Effector memory CD4-positive, alpha-beta T cell (primary cell): ENCODE measurements around the gene SIX2.
"Not testable (repeated sequence)": the region's sequence is repeated elsewhere in the genome, so short reads cannot be mapped to it uniquely, and the experiment has no call there.

Source experiments
- DNase-seq, 3 donors: peaks; one replicate each; pipeline ENCODE4 v3.0.0-alpha.2; 2020
- H3K27ac ChIP-seq: 2 replicates; pipeline ENCODE4 v1.7.0; 2013; ENCODE audit warnings: mild to moderate bottlenecking, low read length, moderate library complexity; ENCODE audit not compliant: insufficient read depth, poor library complexity, severe bottlenecking
- H3K27me3 ChIP-seq: replicated peaks from 2 replicates; pipeline ENCODE4 v1.7.0; 2013; ENCODE audit warnings: mild to moderate bottlenecking, low read length; ENCODE audit not compliant: insufficient read depth, control insufficient read depth, poor library complexity, severe bottlenecking
- H3K36me3 ChIP-seq: 2 replicates; pipeline ENCODE4 v1.7.0; 2013; ENCODE audit warnings: mild to moderate bottlenecking, low read length, moderate library complexity; ENCODE audit not compliant: control insufficient read depth, insufficient read depth
- H3K4me1 ChIP-seq: 2 replicates; pipeline ENCODE4 v1.7.0; 2013; ENCODE audit warnings: low read length, mild to moderate bottlenecking; ENCODE audit not compliant: control insufficient read depth, insufficient read depth, poor library complexity, severe bottlenecking
- H3K4me3 ChIP-seq: 2 replicates; pipeline ENCODE4 v1.7.0; 2013; ENCODE audit warnings: low read length, low read depth, mild to moderate bottlenecking; ENCODE audit not compliant: insufficient read depth, poor library complexity, severe bottlenecking
- H3K9me3 ChIP-seq: 2 replicates; pipeline ENCODE4 v1.7.0; 2013; ENCODE audit warnings: mild to moderate bottlenecking, low read length, moderate library complexity; ENCODE audit not compliant: control insufficient read depth

The SIX2 gene

GRCh38 chr2:45042401-45042800 is 33.1 kb upstream of the SIX2 start:
- Histone ChIP-seq H3K36me3 (no peaks in the 10 kb centered on the region), H3K4me3 (no peak overlapping the region), H3K9me3 (no peaks in the 10 kb centered on the region), H3K4me1 (no peaks in the 10 kb centered on the region), H3K27ac (no peak overlapping the region), H3K27me3 (no peaks in the 10 kb centered on the region)
- DNase-seq, result no peak

GRCh38 chr2:45040786-45041185 is 31.5 kb upstream of the SIX2 start:
- no peaks in the 10 kb centered on the region for H3K27me3 ChIP-seq

GRCh38 chr2:45039804-45040203 is 30.6 kb upstream of the SIX2 start:
- not testable (repeated sequence) for H3K4me3 ChIP-seq, H3K27me3 ChIP-seq, H3K27ac ChIP-seq, H3K9me3 ChIP-seq, H3K36me3 ChIP-seq, H3K4me1 ChIP-seq, DNase-seq

More at GRCh38 chr2:45040786-45041185, 31.5 kb upstream of the SIX2 start:
- Histone ChIP-seq H3K4me1 (no peaks in the 10 kb centered on the region), H3K9me3 (no peaks in the 10 kb centered on the region), H3K4me3 (no peak overlapping the region), H3K27ac (no peak overlapping the region), H3K36me3 (no peaks in the 10 kb centered on the region)
- DNase-seq, result no peak

- H3K27ac ChIP-seq, H3K27me3 ChIP-seq, H3K4me3 ChIP-seq, H3K36me3 ChIP-seq, DNase-seq, H3K9me3 ChIP-seq, H3K4me1 ChIP-seq: not testable (repeated sequence)
Observed at GRCh38 chr2:45038861-45039260, 29.6 kb upstream of the SIX2 start.

GRCh38 chr2:45033302-45033701 is 24.1 kb upstream of the SIX2 start:
- Histone ChIP-seq H3K36me3 (no peaks in the 10 kb centered on the region), H3K27me3 (no peaks in the 10 kb centered on the region), H3K4me3 (no peak overlapping the region), H3K9me3 (no peaks in the 10 kb centered on the region), H3K27ac (no peak overlapping the region), H3K4me1 (no peaks in the 10 kb centered on the region)
- no peak for DNase-seq

GRCh38 chr2:45031028-45031427 is 21.8 kb upstream of the SIX2 start:
- Histone ChIP-seq H3K27me3 (no peaks in the 10 kb centered on the region), H3K27ac (no peak overlapping the region), H3K4me1 (no peaks in the 10 kb centered on the region), H3K9me3 (no peaks in the 10 kb centered on the region), H3K4me3 (no peak overlapping the region), H3K36me3 (no peaks in the 10 kb centered on the region)
- DNase-seq, result no peak

GRCh38 chr2:45030553-45030952 is 21.3 kb upstream of the SIX2 start:
- H3K4me1 ChIP-seq, result no peaks in the 10 kb centered on the region
- H3K27ac ChIP-seq, result no peak overlapping the region
- H3K27me3 ChIP-seq, result no peaks in the 10 kb centered on the region
- H3K9me3 ChIP-seq, result no peaks in the 10 kb centered on the region
- no peak overlapping the region for H3K4me3 ChIP-seq
- no peak for DNase-seq
- H3K36me3 ChIP-seq, result no peaks in the 10 kb centered on the region

- no peak overlapping the region for H3K27ac ChIP-seq
- no peaks in the 10 kb centered on the region for H3K9me3 ChIP-seq
- no peaks in the 10 kb centered on the region for H3K36me3 ChIP-seq
- DNase-seq, result no peak
- H3K4me1 ChIP-seq, result no peaks in the 10 kb centered on the region
- H3K4me3 ChIP-seq, result no peak overlapping the region
- no peaks in the 10 kb centered on the region for H3K27me3 ChIP-seq
Observed at GRCh38 chr2:45029215-45029614, 20.0 kb upstream of the SIX2 start.

- DNase-seq, result no peak
- no peak overlapping the region for H3K4me3 ChIP-seq
- H3K27ac ChIP-seq, result no peak overlapping the region
- H3K9me3 ChIP-seq, result no peaks in the 10 kb centered on the region
- no peaks in the 10 kb centered on the region for H3K4me1 ChIP-seq
- H3K27me3 ChIP-seq, result no peaks in the 10 kb centered on the region
- no peaks in the 10 kb centered on the region for H3K36me3 ChIP-seq
Observed at GRCh38 chr2:45028276-45028675, 19.0 kb upstream of the SIX2 start.

GRCh38 chr2:45026924-45027450 is 17.7 kb upstream of the SIX2 start:
- Histone ChIP-seq H3K27me3 (no peaks in the 10 kb centered on the region), H3K36me3 (no peaks in the 10 kb centered on the region), H3K4me1 (no peaks in the 10 kb centered on the region), H3K4me3 (no peak overlapping the region), H3K9me3 (no peaks in the 10 kb centered on the region), H3K27ac (no peak overlapping the region)
- no peak for DNase-seq
